Measurements from ENCODE around the gene LIPF.
"Not testable (repeated sequence)": the region's sequence is repeated elsewhere in the genome, so short reads cannot be mapped to it uniquely, and the experiment has no call there.

The LIPF gene

GRCh38 chr10:88676283-88677060 lies 12.2 kb downstream of the LIPF start:
- DNase-seq (ENCODE audit: low spot score), result no peak

GRCh38 chr10:88680958-88681357 lies 16.7 kb downstream of the LIPF start:
- no peak for DNase-seq (ENCODE audit: low spot score)

GRCh38 chr10:88682491-88682890 lies 18.2 kb downstream of the LIPF start:
- DNase-seq (ENCODE audit: low spot score), result no peak

GRCh38 chr10:88687853-88688467 lies 23.7 kb downstream of the LIPF start:
- DNase-seq (ENCODE audit: low spot score), result peak; percentile 28

- DNase-seq (ENCODE audit: low spot score), result no peak
These were observed 25.1 kb downstream of the LIPF start for GRCh38 chr10:88689366-88689765.

- DNase-seq (ENCODE audit: low spot score), result no peak
These were observed 29.3 kb downstream of the LIPF start for GRCh38 chr10:88693392-88694020.

DNA sequence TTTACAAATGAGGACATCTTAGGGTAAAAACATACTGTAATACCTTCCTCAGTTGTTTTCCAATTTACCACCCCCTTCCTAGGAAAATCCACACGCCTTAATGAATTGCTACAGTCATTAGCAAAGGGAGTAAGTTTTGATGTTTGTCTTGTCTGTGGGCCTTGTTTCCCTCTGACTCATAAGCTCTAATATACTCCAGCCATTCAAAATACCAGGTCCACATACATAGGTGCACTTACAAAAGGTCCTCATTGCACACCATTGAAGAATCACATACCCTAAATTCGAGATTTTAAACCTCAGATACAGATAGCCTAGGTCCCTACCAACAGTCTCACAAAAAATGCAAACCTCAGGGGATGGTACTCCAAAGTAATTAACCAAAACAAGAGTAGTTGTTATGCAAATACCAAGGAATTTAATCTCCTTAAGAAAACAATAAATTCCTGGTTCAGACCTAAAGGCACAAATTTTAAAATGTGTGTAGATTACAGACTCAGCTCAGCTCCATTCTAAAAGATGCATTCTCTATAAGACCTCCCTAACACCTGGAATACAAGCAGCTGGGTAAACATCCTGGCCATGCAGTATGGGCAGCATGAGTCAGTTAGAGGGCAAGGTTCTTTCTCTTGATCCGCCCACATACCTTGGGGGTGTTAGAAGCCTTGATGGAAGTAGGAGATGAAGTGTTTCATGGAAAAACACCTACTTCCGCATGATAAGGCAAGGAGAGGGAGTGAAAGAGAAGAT lies 38.8 kb downstream of the LIPF start:
- DNase-seq (ENCODE audit: low spot score), result no peak

DNA sequence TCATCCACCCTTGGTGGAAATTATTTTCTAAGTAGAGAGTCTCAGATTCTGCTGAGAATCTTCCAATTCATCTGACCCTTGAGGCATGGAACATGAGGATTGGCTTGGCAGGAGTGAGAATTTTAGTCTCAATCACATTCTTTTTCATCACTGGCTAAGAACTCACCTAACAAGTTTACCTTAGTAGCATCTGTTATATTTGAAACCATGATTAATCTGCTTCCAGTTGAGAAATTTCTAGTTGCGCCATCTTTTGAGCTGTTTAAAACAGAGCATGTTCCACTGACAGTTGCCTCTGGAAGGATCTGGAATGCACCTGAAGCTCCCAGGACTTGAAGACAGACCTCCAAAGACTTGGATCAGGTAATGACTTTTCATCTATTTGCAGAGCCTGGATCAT lies 41.7 kb downstream of the LIPF start, which contains the start of gene LIPK:
LIPK (plus strand) TSS at position 292 of the 400 bp plus-strand sequence. CDS start 18,295 bp downstream, outside the sequence.
- no peak for DNase-seq (ENCODE audit: low spot score)

DNA sequence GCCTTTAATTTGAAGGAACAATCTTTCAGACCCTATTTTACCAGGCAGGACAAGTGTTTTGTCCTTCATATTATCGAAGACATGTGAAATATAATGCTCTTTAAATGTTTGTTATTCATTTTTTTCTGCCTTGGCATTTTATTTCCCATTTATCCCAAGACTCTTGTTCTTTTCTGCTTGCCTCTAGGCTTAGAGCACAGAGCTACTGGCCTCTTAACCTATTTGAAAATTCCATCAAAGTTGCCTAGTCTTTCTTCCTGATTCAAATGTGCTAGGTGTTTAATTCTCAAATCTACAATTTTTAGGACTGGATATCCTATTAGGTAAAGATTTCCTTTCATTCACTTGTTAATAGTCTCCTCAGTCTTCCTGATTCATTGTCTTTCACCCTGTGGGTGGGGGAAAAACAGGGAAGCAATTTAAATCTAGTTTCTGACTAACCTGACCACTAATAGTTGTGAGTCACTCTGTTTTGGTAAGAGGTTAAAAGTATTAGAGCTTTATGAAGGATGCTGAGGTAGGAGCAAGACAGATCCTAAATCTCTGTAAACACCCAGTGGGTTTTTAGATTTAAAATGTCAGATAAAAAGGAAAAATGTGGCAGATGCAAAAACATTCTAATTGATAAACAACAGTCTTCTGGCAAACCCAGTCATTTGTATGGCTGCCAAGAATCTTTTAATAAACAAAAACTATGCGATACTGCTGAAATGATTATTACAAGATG lies 43.4 kb downstream of the LIPF start:
- DNase-seq (ENCODE audit: low spot score), result no peak

DNA sequence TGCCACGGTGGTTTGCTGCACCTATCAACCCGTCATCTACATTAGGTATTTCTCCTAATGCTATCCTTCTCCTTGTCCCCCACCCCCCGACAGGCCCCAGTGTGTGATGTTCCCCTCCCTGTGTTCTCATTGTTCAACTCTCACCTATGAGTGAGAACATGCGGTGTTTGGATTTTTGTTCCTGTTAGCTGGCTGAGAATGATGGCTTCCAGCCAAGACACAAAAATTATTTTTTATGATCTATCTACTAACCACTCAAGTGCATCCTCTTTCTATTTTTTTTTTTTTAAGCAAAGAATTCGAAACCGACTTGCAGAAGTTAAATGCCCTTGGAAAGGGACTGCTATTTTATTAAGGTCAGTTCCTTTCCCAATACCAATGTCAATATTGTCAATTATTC lies 45.1 kb downstream of the LIPF start:
- DNase-seq (ENCODE audit: low spot score), result not testable (repeated sequence)

GRCh38 chr10:88715517-88715916 lies 51.3 kb downstream of the LIPF start:
- no peak for DNase-seq (ENCODE audit: low spot score)

GRCh38 chr10:88721392-88721791 lies 57.1 kb downstream of the LIPF start:
- DNase-seq (ENCODE audit: low spot score), result no peak

DNA sequence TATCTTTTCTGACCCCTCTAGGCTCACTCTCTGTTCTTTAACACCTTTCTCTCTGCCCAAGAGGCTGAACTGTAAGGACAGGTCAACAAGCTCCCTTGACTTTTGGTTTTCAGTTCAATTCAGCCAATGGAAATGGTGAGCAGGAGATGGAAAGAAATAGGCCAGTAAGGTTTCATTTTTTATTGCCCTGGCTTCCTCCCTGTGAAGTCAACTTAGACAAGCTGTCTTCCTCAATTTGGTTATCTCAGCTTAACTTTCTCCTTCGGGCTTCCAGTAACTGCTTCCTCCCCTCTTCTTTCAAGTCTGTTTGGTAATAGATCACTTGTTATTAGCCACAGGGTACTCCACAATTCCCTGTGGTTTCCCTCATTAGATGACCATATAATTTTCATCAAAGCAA lies 61.6 kb downstream of the LIPF start:
- DNase-seq (ENCODE audit: low spot score), result no peak

GRCh38 chr10:88728107-88728763 lies 64.0 kb downstream of the LIPF start:
- DNase-seq (ENCODE audit: low spot score), result peak; percentile 44
